Right lobe of liver (tissue), 6 donors: ENCODE results near the gene CIRBP. TPM values are rescaled to one million over a fixed set of nuclear protein-coding genes. Genes with fewer than 3 reads are reported as not detected.

ENCODE experiments used
- ATAC-seq, 4 donors: fragments of 200-7000 bp; cut with Tn5 transposase; one replicate each; pipeline ENCODE4 v1.9.1; 2020; ENCODE audit warnings: mild to moderate bottlenecking in 4 of 4, moderate library complexity in 4 of 4
- DNase-seq, 3 donors: peaks; one replicate each; pipeline ENCODE4 v3.0.0-alpha.2; 2020
- H3K27ac ChIP-seq, 3 donors: fragments of 200-600 bp; one replicate each; pipeline ENCODE4 v1.8.0; 2022
- H3K27me3 ChIP-seq, 2 donors: fragments of 200-600 bp; one replicate each; pipeline ENCODE4 v1.8.0; 2022
- H3K36me3 ChIP-seq, 4 donors: fragments of 200-600 bp; sonication (generic) in 1 of 4; one replicate each; pipeline versions ENCODE4 v1.5.1 to v1.8.0; 2017 to 2022; ENCODE audit warnings: control low read depth in 1 of 4
- H3K4me1 ChIP-seq, 4 donors: fragments of 200-600 bp; sonication (generic) in 1 of 4; one replicate each; pipeline versions ENCODE4 v1.5.1 to v1.8.0; 2017 to 2022; ENCODE audit warnings: control low read depth in 1 of 4
- H3K4me3 ChIP-seq, 3 donors: fragments of 200-600 bp; one replicate each; pipeline ENCODE4 v1.8.0; 2022
- H3K9me3 ChIP-seq, 4 donors: fragments of 200-600 bp; sonication (generic) in 1 of 4; one replicate each; pipeline versions ENCODE4 v1.5.1 to v1.8.0; 2017 to 2022; ENCODE audit warnings: control low read depth in 1 of 4
- CTCF ChIP-seq, 4 donors: fragments of 200-600 bp in 3 of 4; fragments of 450-650 bp in 1 of 4; IDR thresholded peaks; one replicate each; pipeline versions ENCODE4 v1.5.1 to v1.8.0; 2016 to 2022; ENCODE audit warnings: antibody characterized with exemption in 4 of 4, mild to moderate bottlenecking in 2 of 4
- POLR2A ChIP-seq: fragments of 450-650 bp; IDR thresholded peaks from one replicate; pipeline ENCODE4 v1.6.1; 2017; ENCODE audit warnings: antibody characterized with exemption, mild to moderate bottlenecking
- WGBS: methylation state at CpG from one replicate; pipeline ENCODE4 v1.1.6; 2018; ENCODE audit warnings: low coverage, low lambda C conversion rate; ENCODE audit not compliant: insufficient coverage; ENCODE audit errors: missing lambda C conversion rate; 5-methylcytosine and 5-hydroxymethylcytosine counted together
- intact Hi-C, 2 donors: fragments of 100-400 bp; cut with DNase I; formaldehyde crosslinking; loops; one replicate each; pipeline versions ENCODE4 v1.11.2 to v1.14.1; 2022
- total RNA-seq, 6 experiments: library from RNA; depleted of rRNA in 2 of 6; stranded (reverse); fragments of >200 nt in 2 of 6; fragmentation: NEBNext Ultra II Directional in 3 of 6; extraction: Animal tissue kit (Norgen Biotek cat#: 25700) in 3 of 6; gene quantifications; one replicate each; pipeline versions ENCODE4 v1.1.0 to v1.2.4, GENCODE V29; 2016 to 2023
- donor health status: DM: no; HTN: yes; CAD: no.
- donor health status: DM: no; HTN: no; CAD: no.
- donor health status: DM: no; HTN: no; CAD: no.
- donor health status: DM: no; HTN: yes; CAD: no.
- donor health status: DM: no; HTN: yes; CAD: no.

Gene CIRBP
- total RNA-seq, 6 experiments from 2014 or later: 69.2 to 111 (median 89.5) TPM

- Histone ChIP-seq H3K27me3 (no peaks in the 10 kb centered on the region), H3K36me3 (no peaks in the 10 kb centered on the region), H3K4me1 (peaks cover 0 to 37% (median 14%) of the 10 kb centered on the region in 4 donors), H3K27ac (no peak overlapping the region), H3K4me3 (peak overlapping the region; percentile 23 to 46 (median 43)), H3K9me3 (no peaks in the 10 kb centered on the region)
- intact Hi-C loops: loop anchor here in 1 of 2 donors (10.0 kb wide), 2 partner anchors 108 to 218 kb away; no protein-coding TSS in a partner anchor
- TF ChIP-seq POLR2A: no peak
- TF ChIP-seq CTCF (IDR thresholded peaks at IDR 0.05): no peak
- ATAC-seq (no peak), DNase-seq (no peak)
- WGBS: 46% methylated on average over 8 of the region's 38 CpGs
These were observed 17.6 kb downstream of the CIRBP start for GRCh38 chr19:1286487-1287353.

- WGBS: 31% methylated on average over 9 of the region's 55 CpGs
- DNase-seq (no peak), ATAC-seq (no peak)
- TF ChIP-seq CTCF (IDR thresholded peaks at IDR 0.05): no peak
- TF ChIP-seq POLR2A: no peak
- H3K27me3 ChIP-seq: no peaks in the 10 kb centered on the region
- no peak overlapping the region for H3K4me3 ChIP-seq
- H3K4me1 ChIP-seq: peaks cover 0 to 44% (median 17%) of the 10 kb centered on the region in 4 donors
- intact Hi-C loops: loop anchor here in 1 of 2 donors (10.0 kb wide), 2 partner anchors 107 to 217 kb away; no protein-coding TSS in a partner anchor
- H3K36me3 ChIP-seq: no peaks in the 10 kb centered on the region
- no peak overlapping the region for H3K27ac ChIP-seq
- no peaks in the 10 kb centered on the region for H3K9me3 ChIP-seq
These were observed 18.5 kb downstream of the CIRBP start for GRCh38 chr19:1287354-1288225.

- H3K9me3 ChIP-seq: no peaks in the 10 kb centered on the region
- H3K27me3 ChIP-seq: no peaks in the 10 kb centered on the region
- no peaks in the 10 kb centered on the region for H3K36me3 ChIP-seq
- no CpG with 5 or more reads among the region's 18 CpGs for WGBS
- no peak for ATAC-seq
- peaks cover 0 to 38% (median 14%) of the 10 kb centered on the region in 4 donors for H3K4me1 ChIP-seq
- H3K27ac ChIP-seq: no peak overlapping the region
- H3K4me3 ChIP-seq: no peak overlapping the region
- intact Hi-C loops: loop anchor here in 1 of 2 donors (10.0 kb wide), 2 partner anchors 107 to 217 kb away; no protein-coding TSS in a partner anchor
- no peak for TF ChIP-seq CTCF (IDR thresholded peaks at IDR 0.05)
- no peak for TF ChIP-seq POLR2A
- DNase-seq: no peak
These were observed 19.1 kb downstream of the CIRBP start for GRCh38 chr19:1288226-1288612.

GRCh38 chr19:1288833-1289685 is 19.9 kb downstream of the CIRBP start:
- H3K4me3 ChIP-seq: no peak overlapping the region
- WGBS: 82% methylated on average over 12 of the region's 41 CpGs
- intact Hi-C loops: loop anchor here in 1 of 2 donors (10.0 kb wide), 2 partner anchors 106 to 216 kb away; no protein-coding TSS in a partner anchor
- DNase-seq (no peak), ATAC-seq (no peak)
- H3K4me1 ChIP-seq: peaks cover 0 to 30% (median 11%) of the 10 kb centered on the region in 4 donors
- no peaks in the 10 kb centered on the region for H3K27me3 ChIP-seq
- H3K9me3 ChIP-seq: no peaks in the 10 kb centered on the region
- TF ChIP-seq CTCF (IDR thresholded peaks at IDR 0.05) (no peak), POLR2A (no peak)
- no peak overlapping the region for H3K27ac ChIP-seq
- no peaks in the 10 kb centered on the region for H3K36me3 ChIP-seq
